GM12878 (cell line): ENCODE measurements around the gene ERC2. TPM values are rescaled to one million over a fixed set of nuclear protein-coding genes. Genes with fewer than 3 reads are reported as not detected.

ENCODE experiments used
- ATAC-seq: fragments of 200-7000 bp; cut with Tn5 transposase; 3 replicates; pipeline ENCODE4 v1.9.1; 2020; ENCODE audit warnings: mild to moderate bottlenecking, moderate library complexity
- BruUV-seq: library from RNA; stranded (reverse); fragments of 400-500 nt; replicated peaks from 2 replicates; lab custom pipeline; 2021; lab: Mats Ljungman, UMichigan
- CTCF ChIA-PET: fragments of 300-600 bp; sonication (Branson Sonifier 250); formaldehyde crosslinking; extraction: SDS; loops from one replicate; lab custom pipeline; 2021; ENCODE audit warnings: inconsistent platforms; lab: Yijun Ruan, JAX
- POLR2A ChIA-PET: fragments of 350-600 bp; formaldehyde crosslinking; extraction: SDS; loops from one replicate; lab custom pipeline; 2021; ENCODE audit warnings: inconsistent platforms; lab: Charles Lee
- RAD21 ChIA-PET: fragments of 300-600 bp; sonication (Branson Sonifier 250); formaldehyde crosslinking; loops from one replicate; lab custom pipeline; 2023; ENCODE audit warnings: antibody characterized with exemption; ENCODE audit not compliant: unreplicated experiment; lab: Charles Lee
- SMC1A ChIA-PET: fragments of 300-600 bp; sonication (Branson Sonifier 250); formaldehyde crosslinking; loops from one replicate; lab custom pipeline; 2023; ENCODE audit not compliant: unreplicated experiment, uncharacterized antibody; lab: Charles Lee
- DNase-seq: peaks from one replicate; pipeline ENCODE4 v3.0.0-alpha.2; 2011; ENCODE audit warnings: low read depth, low spot score
- FAIRE-seq: peaks from 3 replicates; lab custom pipeline; 2011; peaks lifted over from hg19 to GRCh38; lab: Jason Lieb, UNC
- H2AFZ ChIP-seq: 2 replicates; pipeline ENCODE4 v1.6.0; 2011; ENCODE audit warnings: low read depth, low read length, control low read depth; ENCODE audit not compliant: control insufficient read depth
- H3K27ac ChIP-seq: 2 replicates; pipeline ENCODE4 v1.5.1; 2011; ENCODE audit warnings: control low read depth; ENCODE audit not compliant: control insufficient read depth, insufficient read depth
- H3K27me3 ChIP-seq, 2 experiments: replicated peaks in 1 of 2; 2 replicates each; pipeline versions ENCODE4 v1.6.0 to v1.6.1; 2011; ENCODE audit warnings: low read length in 1 of 2; ENCODE audit not compliant: control insufficient read depth in 2 of 2, insufficient read depth in 2 of 2
- H3K36me3 ChIP-seq, 2 experiments: 2 replicates each; pipeline ENCODE4 v1.5.1; 2011; ENCODE audit warnings: low read length in 1 of 2; ENCODE audit not compliant: control insufficient read depth in 2 of 2, insufficient read depth in 2 of 2
- H3K4me1 ChIP-seq: 2 replicates; pipeline ENCODE4 v1.6.1; 2011; ENCODE audit warnings: mild to moderate bottlenecking, low read length, moderate library complexity, mixed read lengths; ENCODE audit not compliant: control insufficient read depth, insufficient read depth
- H3K4me2 ChIP-seq: 2 replicates; pipeline ENCODE4 v1.6.0; 2011; ENCODE audit warnings: control low read depth; ENCODE audit not compliant: control insufficient read depth, insufficient read depth
- H3K4me3 ChIP-seq: fragments of 200-600 bp; sonication (generic); 2 replicates; pipeline ENCODE4 v1.5.1; 2016
- H3K79me2 ChIP-seq: 2 replicates; pipeline ENCODE4 v1.6.0; 2011; ENCODE audit warnings: low read length; ENCODE audit not compliant: control insufficient read depth, insufficient read depth
- H3K9ac ChIP-seq: 2 replicates; pipeline ENCODE4 v1.8.0; 2011; ENCODE audit warnings: low read length, control low read depth, mixed read lengths; ENCODE audit not compliant: control insufficient read depth, insufficient read depth
- H3K9me3 ChIP-seq: replicated peaks from 3 replicates; pipeline ENCODE4 v1.5.1; 2011; ENCODE audit warnings: mild to moderate bottlenecking, low read length; ENCODE audit not compliant: control insufficient read depth, insufficient read depth
- H4K20me1 ChIP-seq: 2 replicates; pipeline ENCODE4 v1.6.0; 2011; ENCODE audit not compliant: control insufficient read depth, insufficient read depth
- CHD1 ChIP-seq: IDR thresholded peaks from 2 replicates; pipeline ENCODE4 v1.6.1; 2012; ENCODE audit warnings: low read depth, low read length, improper control_type of control experiment
- FOXK2 ChIP-seq: fragments of 450-650 bp; IDR thresholded peaks from 2 replicates; pipeline ENCODE4 v1.6.1; 2017; ENCODE audit warnings: mild to moderate bottlenecking, moderate library complexity
- FOXM1 ChIP-seq: IDR thresholded peaks from 2 replicates; pipeline ENCODE4 v1.6.1; 2012; ENCODE audit warnings: low read depth, mild to moderate bottlenecking, inconsistent platforms, low read length, moderate library complexity
- HDAC2 ChIP-seq: fragments of 200-600 bp; sonication (generic); IDR thresholded peaks from 2 replicates; pipeline ENCODE4 v1.6.1; 2017
- IRF3 ChIP-seq: fragments of 450-650 bp; IDR thresholded peaks from 2 replicates; pipeline ENCODE4 v1.6.1; 2014; ENCODE audit warnings: mild to moderate bottlenecking
- MYB ChIP-seq: fragments of 150-350 bp; IDR thresholded peaks from 2 replicates; pipeline ENCODE4 v1.6.1; 2014; ENCODE audit warnings: mild to moderate bottlenecking, low read depth, low read length, borderline replicate concordance
- NFYB ChIP-seq: IDR thresholded peaks from 2 replicates; pipeline ENCODE4 v1.6.1; 2011; ENCODE audit warnings: low read depth, mild to moderate bottlenecking, low read length, improper control_type of control experiment, moderate library complexity; ENCODE audit not compliant: insufficient read depth
- NR2C1 ChIP-seq: fragments of 450-650 bp; IDR thresholded peaks from 2 replicates; pipeline ENCODE4 v1.6.1; 2017; ENCODE audit warnings: antibody characterized with exemption, mild to moderate bottlenecking, moderate library complexity
- RELA ChIP-seq: fragments of 450-650 bp; IDR thresholded peaks from 2 replicates; pipeline ENCODE4 v1.8.0; 2014; ENCODE audit warnings: borderline replicate concordance; ENCODE audit not compliant: partially characterized antibody
- SMARCA5 ChIP-seq: fragments of 450-650 bp; IDR thresholded peaks from 2 replicates; pipeline ENCODE4 v1.6.1; 2017; ENCODE audit warnings: mild to moderate bottlenecking
- SRF ChIP-seq, 2 experiments: IDR thresholded peaks; 2 replicates each; pipeline ENCODE4 v1.6.1; 2011; ENCODE audit warnings: low read depth in 2 of 2, low read length in 2 of 2, mild to moderate bottlenecking in 1 of 2, moderate library complexity in 1 of 2
- ZSCAN29 ChIP-seq: fragments of 450-650 bp; IDR thresholded peaks from 2 replicates; pipeline ENCODE4 v1.6.1; 2017; ENCODE audit warnings: mild to moderate bottlenecking, moderate library complexity
- WGBS: methylation state at CpG from one replicate; pipeline ENCODE4 v1.1.6; 2016; ENCODE audit warnings: low lambda C conversion rate; ENCODE audit not compliant: insufficient replicate concordance, insufficient coverage; ENCODE audit errors: missing lambda C conversion rate; 5-methylcytosine and 5-hydroxymethylcytosine counted together
- in situ Hi-C: fragments of 300-500 bp; cut with MboI; formaldehyde crosslinking; loops from 9 replicates; pipeline ENCODE4 v1.14.3; 2018; ENCODE audit warnings: mixed read lengths
- intact Hi-C: fragments of 100-400 bp; cut with micrococcal nuclease; formaldehyde crosslinking; loops from one replicate; pipeline ENCODE4 v1.14.2; 2022; ENCODE audit not compliant: unreplicated experiment
- polyA plus RNA-seq, 11 experiments: library from polyadenylated mRNA; depleted of rRNA in 4 of 11; unstranded in 6 of 11; stranded (reverse) in 5 of 11; fragments of >200 nt; fragmentation: Nextera tagmentation in 4 of 11; fragmentation: Illumina TruSeq in 1 of 11; extraction: Ambion mirVana in 4 of 11; extraction: Trizol in 1 of 11; gene quantifications; 1 replicate in 1 of 11; 2 replicates in 10 of 11; pipeline versions ENCODE4 v1.2.1 to v1.2.3, GENCODE V29; 2011 to 2016; ENCODE audit warnings: inconsistent platforms in 2 of 11, missing spikeins in 2 of 11, low read depth in 1 of 11
- total RNA-seq, 4 experiments: library from RNA; depleted of rRNA in 3 of 4; stranded (reverse); fragments of >200 nt in 3 of 4; fragmentation: Illumina TruSeq in 1 of 4; extraction: Trizol in 1 of 4; gene quantifications; 2 replicates each; pipeline versions ENCODE4 v1.2.1 to v1.2.3, GENCODE V29; 2013 to 2021

Gene ERC2
- total and polyA plus RNA-seq, 10 of the 15 experiments (the other 5 are each of a cell fraction or from before 2014, with no cell fraction given): 0.06 to 1.4 (median 0.12) TPM; not detected in 3

GRCh38 chr3:55937301-55937700 is 531.0 kb downstream of the ERC2 start:
- no peak overlapping the region for H3K27ac ChIP-seq
- no peaks in the 10 kb centered on the region for H3K79me2 ChIP-seq
- FAIRE-seq (no peak), DNase-seq (no peak), ATAC-seq (no peak)
- no peak overlapping the region for H3K9ac ChIP-seq
- ChIA-PET SMC1A (interaction anchor here (0.7 kb wide), 1 partner anchor 19 kb away, joined by 3 read pairs; no protein-coding TSS in a partner anchor), CTCF (no interaction called here), POLR2A (no interaction called here), RAD21 (no interaction called here)
- 0% methylated on average over 2 of the region's 2 CpGs for WGBS
- BruUV-seq: no TSS peak
- no peaks in the 10 kb centered on the region; a peak in 1 of 4 replicates for H3K27me3 ChIP-seq
- in situ Hi-C loops (no loop called here), intact Hi-C loops (no loop called here)
- no peak overlapping the region for H3K4me2 ChIP-seq
- no peaks in the 10 kb centered on the region for H3K9me3 ChIP-seq
- no peaks in the 10 kb centered on the region for H3K4me1 ChIP-seq
- no peak overlapping the region for H3K4me3 ChIP-seq
- TF ChIP-seq SMARCA5: no peak
- no peak for TF ChIP-seq SRF (IDR thresholded peaks at IDR 0.05; ENCODE audit: low read depth in 2 of 2, low read length in 2 of 2)
- no peak for TF ChIP-seq NR2C1
- TF ChIP-seq HDAC2: no peak
- no peak for TF ChIP-seq MYB
- TF ChIP-seq FOXK2: no peak
- TF ChIP-seq NFYB: no peak
- no peak for TF ChIP-seq ZSCAN29
- TF ChIP-seq FOXM1: no peak
- TF ChIP-seq RELA: no peak
- TF ChIP-seq IRF3: no peak
- no peak for TF ChIP-seq CHD1
- no peaks in the 10 kb centered on the region for H3K36me3 ChIP-seq
- H2AFZ ChIP-seq: no peak overlapping the region
- H4K20me1 ChIP-seq: no peaks in the 10 kb centered on the region
